HUDEP-2 (cell line): ENCODE data around the gene BCOR.
A peak's percentile ranks its signal among the peaks of the same experiment; 100 is the strongest.

Source experiments
- DNase-seq, 76 experiments: peaks; one replicate each; lab custom pipeline; 2025; ENCODE audit not compliant: unreplicated experiment in 76 of 76; lab: John Stamatoyannopoulos, UW

The BCOR gene

GRCh38 chrX:40117715-40118285 is 20.0 kb upstream of the BCOR start:
- peak in 59 of 76 experiments; percentile 0 to 70 (median 20) for DNase-seq

- no peak for DNase-seq
These were observed 19.2 kb upstream of the BCOR start for GRCh38 chrX:40116925-40117324.

GRCh38 chrX:40112996-40113395 is 15.2 kb upstream of the BCOR start:
- no peak for DNase-seq

GRCh38 chrX:40111868-40112267 is 14.1 kb upstream of the BCOR start:
- DNase-seq, result no peak

GRCh38 chrX:40109288-40110008 is 11.7 kb upstream of the BCOR start:
- DNase-seq, result peak in 56 of 76 experiments; percentile 2 to 76 (median 44)

- DNase-seq, result peak in 68 of 76 experiments; percentile 2 to 76 (median 52)
These were observed 11.2 kb upstream of the BCOR start for GRCh38 chrX:40108959-40109287.

- peak in 1 of 76 experiments; percentile 15 for DNase-seq
These were observed 10.6 kb upstream of the BCOR start for GRCh38 chrX:40108162-40108958.

- peak in 73 of 76 experiments; percentile 1 to 79 (median 53) for DNase-seq
These were observed 9.8 kb upstream of the BCOR start for GRCh38 chrX:40107291-40108161.

- peak in 6 of 76 experiments; percentile 7 to 30 (median 24) for DNase-seq
These were observed 9.0 kb upstream of the BCOR start for GRCh38 chrX:40106676-40107290.

GRCh38 chrX:40105835-40106675 is 8.3 kb upstream of the BCOR start:
- DNase-seq, result peak in 65 of 76 experiments; percentile 0 to 68 (median 47)

DNA sequence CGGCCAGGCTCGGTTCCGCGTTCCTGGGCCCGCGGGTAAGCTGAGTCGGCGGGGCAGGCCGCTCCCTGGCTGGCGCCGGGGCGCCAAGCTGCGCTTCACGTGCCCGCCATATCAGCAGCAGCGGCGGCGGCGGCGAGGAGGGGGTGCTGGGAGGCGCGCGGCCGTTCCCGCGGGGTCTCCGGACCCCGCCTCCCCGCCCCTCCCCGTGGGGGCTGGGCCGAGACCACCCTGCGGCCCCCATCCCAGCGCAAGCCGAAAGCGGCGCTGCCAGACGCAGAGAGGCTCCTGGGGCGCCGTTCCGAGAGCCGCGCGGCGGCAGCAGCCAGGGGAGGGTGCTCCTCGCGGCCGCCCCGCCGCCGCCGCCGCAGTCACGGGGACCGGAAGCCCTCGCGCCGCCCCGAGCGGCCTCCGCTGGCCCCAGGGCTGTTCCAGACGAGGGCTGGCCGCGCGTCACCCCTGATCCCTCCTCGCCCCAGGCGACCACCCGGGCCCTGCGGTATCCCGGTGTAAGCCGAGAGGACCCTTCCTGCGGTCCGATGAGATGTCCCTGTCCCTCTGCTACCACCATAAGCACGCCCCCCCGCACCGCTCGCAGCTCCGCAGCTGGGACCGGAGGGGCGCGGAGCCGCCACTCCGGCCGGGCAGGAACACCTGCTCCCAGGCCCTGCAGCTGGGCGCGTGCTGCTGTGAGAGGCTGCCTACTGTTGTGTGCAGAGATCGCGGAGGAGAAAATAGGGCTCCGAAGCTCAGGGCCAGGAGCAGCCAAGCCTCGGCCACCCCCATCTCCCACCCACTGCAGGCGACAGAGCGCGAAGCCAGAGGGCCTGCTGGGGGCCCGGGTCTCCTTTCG is 7.5 kb upstream of the BCOR start:
- DNase-seq, result peak in 20 of 76 experiments; percentile 1 to 45 (median 22)

DNA sequence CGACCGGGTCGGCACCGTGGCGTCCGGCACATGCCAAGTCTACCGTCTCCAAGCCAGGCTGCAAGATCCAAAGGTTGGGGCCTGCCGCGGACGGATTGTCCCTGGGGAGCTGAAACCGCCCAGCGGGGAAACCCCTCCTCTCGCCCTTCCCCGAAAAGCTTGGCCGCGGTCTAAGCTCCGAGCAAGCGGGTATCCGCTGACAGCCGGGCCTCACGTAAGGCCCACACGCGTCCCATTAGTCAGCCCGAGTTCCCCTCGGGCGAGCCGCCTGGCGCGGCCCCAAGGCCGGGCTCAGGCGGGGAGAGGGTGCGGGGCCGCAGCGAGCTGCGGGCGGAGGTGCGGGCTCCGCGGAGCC is 6.8 kb upstream of the BCOR start:
- DNase-seq, result peak in 29 of 76 experiments; percentile 0 to 38 (median 13)

DNA sequence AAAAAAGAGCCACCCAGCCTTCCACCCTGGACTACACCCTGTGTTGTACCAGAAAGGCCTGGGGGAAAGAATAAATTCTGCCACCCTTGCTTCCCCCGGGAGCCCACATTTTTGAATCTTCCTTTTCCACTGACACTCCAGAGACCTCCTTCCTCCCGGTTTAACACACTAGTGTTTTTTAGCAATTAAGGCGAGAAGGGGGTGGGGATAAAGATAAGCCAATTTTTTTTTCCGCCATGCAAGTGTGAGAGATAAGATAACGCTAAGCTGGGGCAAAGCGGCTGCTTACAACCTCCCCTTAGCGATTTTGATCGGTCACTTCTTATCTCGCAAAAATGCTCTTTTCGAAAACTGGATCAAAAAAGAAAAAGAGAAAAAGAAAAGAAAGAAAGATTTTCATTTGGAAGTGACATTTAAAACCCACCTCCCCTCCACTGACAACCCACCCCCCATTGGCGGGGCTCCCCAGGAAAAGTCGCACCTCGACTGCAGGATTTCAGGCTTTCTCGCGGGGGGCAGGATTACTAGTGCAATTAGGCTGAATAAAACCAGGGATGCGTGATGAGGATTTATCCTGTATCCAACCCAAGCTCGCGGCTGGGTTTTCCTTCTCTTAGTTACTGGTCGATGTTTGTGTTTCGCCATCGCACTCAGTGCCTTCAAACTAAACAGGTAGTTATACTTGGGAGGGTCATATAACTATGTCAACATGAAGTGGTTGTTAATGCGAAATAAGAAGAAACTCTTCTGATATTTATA is 6.0 kb upstream of the BCOR start:
- peak in 32 of 76 experiments; percentile 0 to 57 (median 16) for DNase-seq

GRCh38 chrX:40102393-40103381 is 4.9 kb upstream of the BCOR start:
- DNase-seq, result no peak

GRCh38 chrX:40101430-40101802 is 3.7 kb upstream of the BCOR start:
- DNase-seq, result no peak

GRCh38 chrX:40100537-40101429 is 3.0 kb upstream of the BCOR start:
- no peak for DNase-seq
